ENCODE data around the gene FAXDC2. TPM values are rescaled to one million over a fixed set of nuclear protein-coding genes. Genes with fewer than 3 reads are reported as not detected.

Gene FAXDC2
- total RNA-seq, 2 donors from 2014 or later: 43.9 to 70.5 TPM

- Histone ChIP-seq H3K27me3 (replicated peaks; ENCODE audit: insufficient read depth) (no peaks in the 10 kb centered on the region), H3K4me1 (ENCODE audit: control insufficient read depth in 1 of 2, low read depth in 2 of 2) (no peaks in the 10 kb centered on the region), H3K36me3 (peaks cover 45% of the 10 kb centered on the region), H3K4me3 (no peak overlapping the region), H3K9me3 (peaks cover 18% of the 10 kb centered on the region), H3K27ac (no peak overlapping the region)
- no peak for TF ChIP-seq CTCF (IDR thresholded peaks at IDR 0.05)
- ATAC-seq (ENCODE audit: insufficient number of reproducible peaks, low FRiP score, low read depth) (no peak), DNase-seq (ENCODE audit: low spot score) (no peak)
Observed at GRCh38 chr5:154884424-154884823, 34.0 kb upstream of the FAXDC2 start.

- Histone ChIP-seq H3K27me3 (replicated peaks; ENCODE audit: insufficient read depth) (no peaks in the 10 kb centered on the region), H3K4me1 (ENCODE audit: control insufficient read depth in 1 of 2, low read depth in 2 of 2) (no peaks in the 10 kb centered on the region), H3K9me3 (peaks cover 32% of the 10 kb centered on the region), H3K36me3 (peaks cover 29% of the 10 kb centered on the region), H3K4me3 (no peak overlapping the region), H3K27ac (no peak overlapping the region)
- DNase-seq (ENCODE audit: low spot score) (no peak), ATAC-seq (ENCODE audit: insufficient number of reproducible peaks, low FRiP score, low read depth) (no peak)
- no peak for TF ChIP-seq CTCF (IDR thresholded peaks at IDR 0.05)
Observed at GRCh38 chr5:154881986-154882385, 31.6 kb upstream of the FAXDC2 start.

- H3K27ac ChIP-seq: no peak overlapping the region
- peaks cover 16% of the 10 kb centered on the region for H3K9me3 ChIP-seq
- DNase-seq (ENCODE audit: low spot score): no peak
- ATAC-seq (ENCODE audit: insufficient number of reproducible peaks, low FRiP score, low read depth): no peak
- H3K36me3 ChIP-seq: peaks cover 31% of the 10 kb centered on the region
- no peak for TF ChIP-seq CTCF (IDR thresholded peaks at IDR 0.05)
- H3K4me3 ChIP-seq: no peak overlapping the region
- H3K27me3 ChIP-seq (replicated peaks; ENCODE audit: insufficient read depth): no peaks in the 10 kb centered on the region
- H3K4me1 ChIP-seq (ENCODE audit: control insufficient read depth in 1 of 2, low read depth in 2 of 2): peaks cover 0 to 5% of the 10 kb centered on the region in 2 donors
Observed at GRCh38 chr5:154878642-154879335, 28.4 kb upstream of the FAXDC2 start.

- H3K36me3 ChIP-seq: peaks cover 45% of the 10 kb centered on the region
Observed at GRCh38 chr5:154873791-154874331, 23.5 kb upstream of the FAXDC2 start.

More at GRCh38 chr5:154873791-154874331, 23.5 kb upstream of the FAXDC2 start:
- Histone ChIP-seq H3K27ac (peak overlapping the region; percentile 65 to 74), H3K9me3 (peaks cover 9% of the 10 kb centered on the region), H3K4me3 (no peak overlapping the region), H3K27me3 (replicated peaks; ENCODE audit: insufficient read depth) (no peaks in the 10 kb centered on the region), H3K4me1 (ENCODE audit: control insufficient read depth in 1 of 2, low read depth in 2 of 2) (peaks cover 0 to 20% of the 10 kb centered on the region in 2 donors)
- TF ChIP-seq CTCF (IDR thresholded peaks at IDR 0.05): no peak
- ATAC-seq (ENCODE audit: insufficient number of reproducible peaks, low FRiP score, low read depth) (no peak), DNase-seq (ENCODE audit: low spot score) (no peak)

Data from thoracic aorta (tissue), 2 donors.